ENCODE data around the gene LY6G5C. TPM values are rescaled to one million over a fixed set of nuclear protein-coding genes. Genes with fewer than 3 reads are reported as not detected.
A peak's percentile ranks its signal among the peaks of the same experiment; 100 is the strongest.

The LY6G5C gene
- total and polyA plus RNA-seq, 2 donors (not counting 3 experiments of a cell fraction or from before 2014, with no cell fraction given) = 8.2 to 11.4 TPM

GRCh38 chr6:31666337-31666965 lies 14.4 kb downstream of the LY6G5C start:
- peak overlapping the region; percentile 45 for H3K27ac ChIP-seq (ENCODE audit: insufficient read depth, low read depth, low read length)
- FAIRE-seq (no peak), DNase-seq (ENCODE audit: low read depth, low spot score) (no peak)
- no peak for TF ChIP-seq FOS (IDR thresholded peaks at IDR 0.05; ENCODE audit: borderline replicate concordance, insufficient read depth, low read length)
- no peak for TF ChIP-seq JUN (IDR thresholded peaks at IDR 0.05; ENCODE audit: borderline replicate concordance, insufficient read depth, insufficient read length, low read depth)
- TF ChIP-seq POLR2A (IDR thresholded peaks at IDR 0.05; ENCODE audit: low read depth, low read length) = no peak
- TF ChIP-seq, protein P1, sequence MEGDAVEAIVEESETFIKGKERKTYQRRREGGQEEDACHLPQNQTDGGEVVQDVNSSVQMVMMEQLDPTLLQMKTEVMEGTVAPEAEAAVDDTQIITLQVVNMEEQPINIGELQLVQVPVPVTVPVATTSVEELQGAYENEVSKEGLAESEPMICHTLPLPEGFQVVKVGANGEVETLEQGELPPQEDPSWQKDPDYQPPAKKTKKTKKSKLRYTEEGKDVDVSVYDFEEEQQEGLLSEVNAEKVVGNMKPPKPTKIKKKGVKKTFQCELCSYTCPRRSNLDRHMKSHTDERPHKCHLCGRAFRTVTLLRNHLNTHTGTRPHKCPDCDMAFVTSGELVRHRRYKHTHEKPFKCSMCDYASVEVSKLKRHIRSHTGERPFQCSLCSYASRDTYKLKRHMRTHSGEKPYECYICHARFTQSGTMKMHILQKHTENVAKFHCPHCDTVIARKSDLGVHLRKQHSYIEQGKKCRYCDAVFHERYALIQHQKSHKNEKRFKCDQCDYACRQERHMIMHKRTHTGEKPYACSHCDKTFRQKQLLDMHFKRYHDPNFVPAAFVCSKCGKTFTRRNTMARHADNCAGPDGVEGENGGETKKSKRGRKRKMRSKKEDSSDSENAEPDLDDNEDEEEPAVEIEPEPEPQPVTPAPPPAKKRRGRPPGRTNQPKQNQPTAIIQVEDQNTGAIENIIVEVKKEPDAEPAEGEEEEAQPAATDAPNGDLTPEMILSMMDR (IDR thresholded peaks at IDR 0.05; ENCODE audit: extremely low read depth in 1 of 2, insufficient read depth in 1 of 2, low read depth in 1 of 2, low read length in 2 of 2) = no peak
- no peak for TF ChIP-seq POLR2AphosphoS5 (IDR thresholded peaks at IDR 0.05; ENCODE audit: insufficient read depth, low read depth, low read length)
- TF ChIP-seq GATA2 (IDR thresholded peaks at IDR 0.05; ENCODE audit: insufficient read depth, insufficient read length, low read depth, low read length) = no peak
- TF ChIP-seq, protein P2, sequence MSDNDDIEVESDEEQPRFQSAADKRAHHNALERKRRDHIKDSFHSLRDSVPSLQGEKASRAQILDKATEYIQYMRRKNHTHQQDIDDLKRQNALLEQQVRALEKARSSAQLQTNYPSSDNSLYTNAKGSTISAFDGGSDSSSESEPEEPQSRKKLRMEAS (IDR thresholded peaks at IDR 0.05; ENCODE audit: insufficient read depth, insufficient read length) = no peak
- ChIA-PET CTCF (no interaction called here), POLR2A (no interaction called here)
- H3K4me1 ChIP-seq (ENCODE audit: control insufficient read depth, extremely low read depth, insufficient read depth, low read length) = peaks cover 24% of the 10 kb centered on the region
- H3K4me3 ChIP-seq (replicated peaks in 1 of 3; ENCODE audit: insufficient read depth in 1 of 3, low read depth in 1 of 3, low read length in 3 of 3) = peak overlapping the region; percentile 70 to 94 (median 72)
- H3K9ac ChIP-seq (replicated peaks; ENCODE audit: extremely low read depth, insufficient read depth, low read length) = peak overlapping the region; percentile 68
- H3K4me2 ChIP-seq (ENCODE audit: insufficient read depth, low read length) = peak overlapping the region; percentile 81
- no peaks in the 10 kb centered on the region for H3K27me3 ChIP-seq (ENCODE audit: control insufficient read depth in 2 of 2, insufficient read depth in 2 of 2, low read length in 2 of 2)
- no peaks in the 10 kb centered on the region for H3K9me3 ChIP-seq (replicated peaks; ENCODE audit: control insufficient read depth, insufficient read depth, low read length)
- peaks cover 25 to 31% of the 10 kb centered on the region in 2 experiments for H3K36me3 ChIP-seq (ENCODE audit: control insufficient read depth in 2 of 2, extremely low read depth in 1 of 2, insufficient read depth in 2 of 2, low read length in 2 of 2)
- intact Hi-C loops (cut with micrococcal nuclease) (loop anchor here (2.0 to 10.0 kb wide), 3 partner anchors 14 to 528 kb away; partner anchors contain the start of genes GPSM3, LY6G5C and PBX2), dilution Hi-C loops (cut with MboI; ENCODE audit: extremely low pct_ligation_motif_present, low sequenced_read_pairs) (no loop called here)
- H3K9me1 ChIP-seq (replicated peaks; ENCODE audit: control insufficient read depth, extremely low read depth, insufficient read depth, low read length) = no peaks in the 10 kb centered on the region
- no TSS peak for BruUV-seq (replicated peaks)
- H2AFZ ChIP-seq (ENCODE audit: low read depth, low read length) = peak overlapping the region; percentile 60
- no peaks in the 10 kb centered on the region for H4K20me1 ChIP-seq (replicated peaks; ENCODE audit: control insufficient read depth, extremely low read depth, insufficient read depth, low read length)
- H3K79me2 ChIP-seq (ENCODE audit: control insufficient read depth, insufficient read depth, low read length) = peaks cover 32% of the 10 kb centered on the region

All from endothelial cell of umbilical vein (primary cell).